ENCODE results near the gene BLOC1S3. TPM values are rescaled to one million over a fixed set of nuclear protein-coding genes. Genes with fewer than 3 reads are reported as not detected.

BLOC1S3 gene
- total RNA-seq, 2 experiments from 2014 or later = 14.7 to 18.8 TPM

GRCh38 chr19:45141203-45141900 lies 37.2 kb upstream of the BLOC1S3 start:
- Mint-ChIP-seq H3K4me1 (ENCODE audit: low read depth) (no peaks in the 10 kb centered on the region), H3K4me3 (no peak overlapping the region), H3K27ac (no peak overlapping the region), H3K36me3 (ENCODE audit: low read depth) (peaks cover 17% of the 10 kb centered on the region), H3K9me3 (no peaks in the 10 kb centered on the region), H3K27me3 (no peaks in the 10 kb centered on the region)
- no peak for DNase-seq
- Histone ChIP-seq H3K4me3 (ENCODE audit: low read length) (no peak overlapping the region), H3K9me3 (ENCODE audit: control insufficient read depth in 1 of 2, insufficient read depth in 1 of 2, low read length in 2 of 2) (no peaks in the 10 kb centered on the region), H3K4me1 (ENCODE audit: insufficient read depth, low read length) (no peaks in the 10 kb centered on the region), H3K27me3 (ENCODE audit: control insufficient read depth in 1 of 2, insufficient read depth in 2 of 2, low read length in 2 of 2) (no peaks in the 10 kb centered on the region), H3K27ac (ENCODE audit: low read depth in 1 of 2, low read length in 2 of 2) (no peak overlapping the region), H3K36me3 (ENCODE audit: insufficient read depth, low read length) (peaks cover 39% of the 10 kb centered on the region)
- POLR2A ChIA-PET = no interaction called here
- ATAC-seq (ENCODE audit: poor library complexity) = no peak
- CTCF ChIA-PET = no interaction called here
- no peak for TF ChIP-seq CTCF (IDR thresholded peaks at IDR 0.05)
- intact Hi-C loops (cut with DNase I, micrococcal nuclease) = no loop called here

GRCh38 chr19:45142016-45142725 lies 36.4 kb upstream of the BLOC1S3 start:
- no peaks in the 10 kb centered on the region for H3K27me3 ChIP-seq (ENCODE audit: control insufficient read depth in 1 of 2, insufficient read depth in 2 of 2, low read length in 2 of 2)
- H3K27ac Mint-ChIP-seq = no peak overlapping the region
- CTCF ChIA-PET = no interaction called here
- H3K4me3 ChIP-seq (ENCODE audit: low read length) = no peak overlapping the region
- peaks cover 41% of the 10 kb centered on the region for H3K36me3 ChIP-seq (ENCODE audit: insufficient read depth, low read length)
- H3K36me3 Mint-ChIP-seq (ENCODE audit: low read depth) = peaks cover 17% of the 10 kb centered on the region
- no peaks in the 10 kb centered on the region for H3K4me1 ChIP-seq (ENCODE audit: insufficient read depth, low read length)
- no peak for ATAC-seq (ENCODE audit: poor library complexity)
- no peak overlapping the region for H3K27ac ChIP-seq (ENCODE audit: low read depth in 1 of 2, low read length in 2 of 2)
- no peaks in the 10 kb centered on the region for H3K9me3 ChIP-seq (ENCODE audit: control insufficient read depth in 1 of 2, insufficient read depth in 1 of 2, low read length in 2 of 2)
- no peak for TF ChIP-seq CTCF (IDR thresholded peaks at IDR 0.05)
- H3K27me3 Mint-ChIP-seq = no peaks in the 10 kb centered on the region
- no peaks in the 10 kb centered on the region for H3K9me3 Mint-ChIP-seq
- intact Hi-C loops (cut with DNase I, micrococcal nuclease) = no loop called here
- POLR2A ChIA-PET = no interaction called here
- DNase-seq = no peak
- no peaks in the 10 kb centered on the region for H3K4me1 Mint-ChIP-seq (ENCODE audit: low read depth)
- no peak overlapping the region for H3K4me3 Mint-ChIP-seq

- Histone ChIP-seq H3K4me1 (ENCODE audit: insufficient read depth, low read length) (no peaks in the 10 kb centered on the region), H3K27me3 (ENCODE audit: control insufficient read depth in 1 of 2, insufficient read depth in 2 of 2, low read length in 2 of 2) (no peaks in the 10 kb centered on the region), H3K27ac (ENCODE audit: low read depth in 1 of 2, low read length in 2 of 2) (no peak overlapping the region), H3K9me3 (ENCODE audit: control insufficient read depth in 1 of 2, insufficient read depth in 1 of 2, low read length in 2 of 2) (no peaks in the 10 kb centered on the region), H3K4me3 (ENCODE audit: low read length) (no peak overlapping the region), H3K36me3 (ENCODE audit: insufficient read depth, low read length) (peaks cover 41% of the 10 kb centered on the region)
- DNase-seq (no peak), ATAC-seq (ENCODE audit: poor library complexity) (no peak)
- Mint-ChIP-seq H3K27ac (no peak overlapping the region), H3K27me3 (no peaks in the 10 kb centered on the region), H3K4me1 (ENCODE audit: low read depth) (no peaks in the 10 kb centered on the region), H3K4me3 (no peak overlapping the region), H3K9me3 (no peaks in the 10 kb centered on the region), H3K36me3 (ENCODE audit: low read depth) (peaks cover 17% of the 10 kb centered on the region)
- POLR2A ChIA-PET = no interaction called here
- intact Hi-C loops (cut with DNase I, micrococcal nuclease) = no loop called here
- no peak for TF ChIP-seq CTCF (IDR thresholded peaks at IDR 0.05)
- CTCF ChIA-PET = no interaction called here
Observed at GRCh38 chr19:45142726-45143110, 35.9 kb upstream of the BLOC1S3 start.

Measured in CD4-positive, alpha-beta T cell (primary cell).